ENCODE results near the gene BMPR1A. TPM values are rescaled to one million over a fixed set of nuclear protein-coding genes. Genes with fewer than 3 reads are reported as not detected.
"Not testable (repeated sequence)": the region's sequence is repeated elsewhere in the genome, so short reads cannot be mapped to it uniquely, and the experiment has no call there.

The BMPR1A gene
- total RNA-seq, 2 donors from 2014 or later: 9.9 to 12.2 TPM

- ATAC-seq (no peak), DNase-seq (no peak)
- Histone ChIP-seq H3K36me3 (replicated peaks in 1 of 2; ENCODE audit: insufficient read depth in 1 of 2, low read depth in 2 of 2) (no peaks in the 10 kb centered on the region), H3K4me1 (no peaks in the 10 kb centered on the region), H3K27me3 (no peaks in the 10 kb centered on the region), H3K4me3 (no peak overlapping the region), H3K9me3 (no peaks in the 10 kb centered on the region), H3K27ac (no peak overlapping the region)
- TF ChIP-seq CTCF (IDR thresholded peaks at IDR 0.05): no peak
- TF ChIP-seq POLR2A (IDR thresholded peaks at IDR 0.05): no peak
- intact Hi-C loops (cut with DNase I): no loop called here
- WGBS, 2 donors: 80 to 83% methylated on average over 2 of the region's 2 CpGs
Observed at GRCh38 chr10:86938260-86938659, 181.8 kb downstream of the BMPR1A start.

- H3K9me3 ChIP-seq; DNase-seq; H3K4me1 ChIP-seq; H3K36me3 ChIP-seq (replicated peaks in 1 of 2; ENCODE audit: insufficient read depth in 1 of 2, low read depth in 2 of 2); H3K27ac ChIP-seq; H3K4me3 ChIP-seq; ATAC-seq; intact Hi-C loops (cut with DNase I); H3K27me3 ChIP-seq: not testable (repeated sequence)
- WGBS, 2 donors: 83 to 87% methylated on average over 16 of the region's 16 CpGs
Observed at GRCh38 chr10:86940076-86940475, 183.7 kb downstream of the BMPR1A start.

- no peak for DNase-seq
- H3K4me3 ChIP-seq: no peak overlapping the region
- intact Hi-C loops (cut with DNase I): no loop called here
- no peaks in the 10 kb centered on the region for H3K36me3 ChIP-seq (replicated peaks in 1 of 2; ENCODE audit: insufficient read depth in 1 of 2, low read depth in 2 of 2)
- no peaks in the 10 kb centered on the region for H3K27me3 ChIP-seq
- no peaks in the 10 kb centered on the region for H3K9me3 ChIP-seq
- H3K27ac ChIP-seq: no peak overlapping the region
- no peak for ATAC-seq
- H3K4me1 ChIP-seq: peaks cover 6% of the 10 kb centered on the region
- TF ChIP-seq POLR2A (IDR thresholded peaks at IDR 0.05) (no peak), CTCF (IDR thresholded peaks at IDR 0.05) (no peak)
- 65 to 100% methylated on average over 3 to 6 of the region's 6 CpGs for WGBS, 2 donors
Observed at GRCh38 chr10:86940677-86941076, 184.3 kb downstream of the BMPR1A start.

GRCh38 chr10:86941426-86941825 is 185.0 kb downstream of the BMPR1A start:
- no peak for TF ChIP-seq CTCF (IDR thresholded peaks at IDR 0.05)
- H3K9me3 ChIP-seq: no peaks in the 10 kb centered on the region
- intact Hi-C loops (cut with DNase I): no loop called here
- no peak for DNase-seq
- no peaks in the 10 kb centered on the region for H3K36me3 ChIP-seq (replicated peaks in 1 of 2; ENCODE audit: insufficient read depth in 1 of 2, low read depth in 2 of 2)
- no peak overlapping the region for H3K4me3 ChIP-seq
- H3K4me1 ChIP-seq: peaks cover 12% of the 10 kb centered on the region
- no peak for ATAC-seq
- H3K27ac ChIP-seq: no peak overlapping the region
- 86 to 93% methylated on average over 2 of the region's 2 CpGs for WGBS, 2 donors
- H3K27me3 ChIP-seq: no peaks in the 10 kb centered on the region

GRCh38 chr10:86941991-86942421 is 185.6 kb downstream of the BMPR1A start:
- DNase-seq (no peak), ATAC-seq (no peak)
- Histone ChIP-seq H3K36me3 (replicated peaks in 1 of 2; ENCODE audit: insufficient read depth in 1 of 2, low read depth in 2 of 2) (no peaks in the 10 kb centered on the region), H3K4me3 (no peak overlapping the region), H3K4me1 (peaks cover 12% of the 10 kb centered on the region), H3K9me3 (no peaks in the 10 kb centered on the region), H3K27me3 (no peaks in the 10 kb centered on the region), H3K27ac (no peak overlapping the region)
- WGBS, 2 donors: 87 to 96% methylated on average over 9 to 13 of the region's 14 CpGs
- intact Hi-C loops (cut with DNase I): no loop called here
- no peak for TF ChIP-seq POLR2A (IDR thresholded peaks at IDR 0.05)
- no peak for TF ChIP-seq CTCF (IDR thresholded peaks at IDR 0.05)

Measured in body of pancreas (tissue), 4 donors.